Testis (tissue), 2 donors: Measurements from ENCODE around the gene VWF.

Experiments used
- CTCF ChIP-seq, 3 experiments: fragments of 450-650 bp in 2 of 3; fragments of 200-600 bp in 1 of 3; sonication (generic) in 1 of 3; IDR thresholded peaks; one replicate each; pipeline ENCODE4 v1.5.1; 2016 to 2019; ENCODE audit warnings: antibody characterized with exemption in 3 of 3, mild to moderate bottlenecking in 2 of 3, moderate library complexity in 1 of 3
- POLR2A ChIP-seq: fragments of 450-650 bp; IDR thresholded peaks from one replicate; pipeline ENCODE4 v1.6.1; 2017; ENCODE audit warnings: antibody characterized with exemption, mild to moderate bottlenecking, moderate library complexity

GRCh38 chr12:6030081-6030480, 94.4 kb downstream of the VWF start:
- TF ChIP-seq CTCF (IDR thresholded peaks at IDR 0.05) (no peak), POLR2A (no peak)
